Neural progenitor cell (in vitro differentiated cells): ENCODE data around the gene METTL14. TPM values are rescaled to one million over a fixed set of nuclear protein-coding genes. Genes with fewer than 3 reads are reported as not detected.

Source experiments
- DNase-seq: peaks from one replicate; pipeline ENCODE4 v3.0.0-alpha.2; 2016; ENCODE audit warnings: low spot score
- H2AFZ ChIP-seq: fragments of 200-600 bp; sonication (generic); replicated peaks from 2 replicates; pipeline ENCODE4 v1.6.1; 2016; ENCODE audit warnings: antibody characterized with exemption
- H3F3A ChIP-seq: fragments of 200-600 bp; sonication (generic); 2 replicates; pipeline ENCODE4 v1.6.1; 2016; ENCODE audit warnings: antibody characterized with exemption, low read depth
- H3K27ac ChIP-seq: fragments of 200-600 bp; sonication (generic); 2 replicates; pipeline ENCODE4 v1.5.1; 2016; ENCODE audit warnings: mild to moderate bottlenecking
- H3K27me3 ChIP-seq: fragments of 200-600 bp; sonication (generic); 2 replicates; pipeline ENCODE4 v1.6.1; 2016; ENCODE audit warnings: mild to moderate bottlenecking, moderate library complexity
- H3K36me3 ChIP-seq: fragments of 200-600 bp; sonication (generic); 2 replicates; pipeline ENCODE4 v1.5.1; 2016
- H3K4me1 ChIP-seq: fragments of 200-600 bp; sonication (generic); 2 replicates; pipeline ENCODE4 v1.6.1; 2016; ENCODE audit warnings: mixed run types
- H3K4me2 ChIP-seq: fragments of 200-600 bp; sonication (generic); 2 replicates; pipeline ENCODE4 v1.6.1; 2016
- H3K4me3 ChIP-seq: fragments of 200-600 bp; sonication (generic); 2 replicates; pipeline ENCODE4 v1.5.1; 2016
- H3K79me2 ChIP-seq: fragments of 200-600 bp; sonication (generic); 2 replicates; pipeline ENCODE4 v1.6.1; 2016; ENCODE audit warnings: low read depth
- H3K9ac ChIP-seq: fragments of 200-600 bp; sonication (generic); 2 replicates; pipeline ENCODE4 v1.6.1; 2016
- H3K9me3 ChIP-seq: fragments of 200-600 bp; sonication (generic); 2 replicates; pipeline ENCODE4 v1.5.1; 2016; ENCODE audit warnings: low read depth
- H4K20me1 ChIP-seq: fragments of 200-600 bp; sonication (generic); 2 replicates; pipeline ENCODE4 v1.6.1; 2016; ENCODE audit warnings: low read depth
- H3K27ac Mint-ChIP-seq: 3 replicates; pipeline ENCODE4 v1.8.0; 2021; ENCODE audit warnings: mixed read lengths
- H3K27me3 Mint-ChIP-seq: 2 replicates; pipeline ENCODE4 v1.8.0; 2022; ENCODE audit warnings: low read depth, mild to moderate bottlenecking, inconsistent platforms, moderate library complexity, mixed read lengths; ENCODE audit not compliant: insufficient read depth
- H3K36me3 Mint-ChIP-seq: 3 replicates; pipeline ENCODE4 v1.8.0; 2021; ENCODE audit warnings: mixed read lengths
- H3K4me1 Mint-ChIP-seq: 3 replicates; pipeline ENCODE4 v1.8.0; 2021; ENCODE audit warnings: mixed read lengths
- H3K4me3 Mint-ChIP-seq: 3 replicates; pipeline ENCODE4 v1.8.0; 2021; ENCODE audit warnings: mild to moderate bottlenecking, moderate library complexity, mixed read lengths
- H3K9me3 Mint-ChIP-seq: 3 replicates; pipeline ENCODE4 v1.8.0; 2020; ENCODE audit warnings: mixed read lengths
- EZH2 ChIP-seq: fragments of 200-600 bp; sonication (generic); IDR thresholded peaks from 2 replicates; pipeline ENCODE4 v1.6.1; 2017; ENCODE audit warnings: antibody characterized with exemption, mild to moderate bottlenecking, moderate library complexity
- EZH2phosphoT487 ChIP-seq: fragments of 200-600 bp; sonication (generic); IDR thresholded peaks from 2 replicates; pipeline ENCODE4 v1.6.1; 2017; ENCODE audit warnings: antibody characterized with exemption
- total RNA-seq: library from RNA; depleted of rRNA; stranded (reverse); fragments of >200 nt; gene quantifications from 2 replicates; pipeline ENCODE4 v1.2.3, GENCODE V29; 2015; ENCODE audit warnings: low replicate concordance
- TF ChIP-seq, protein P1 (sequence below): fragments of 200-600 bp; sonication (generic); IDR thresholded peaks from 2 replicates; pipeline ENCODE4 v1.5.1; 2017; ENCODE audit warnings: antibody characterized with exemption, mild to moderate bottlenecking

The METTL14 gene
- total RNA-seq, 1 donor from 2014 or later: 43.2 TPM

DNA sequence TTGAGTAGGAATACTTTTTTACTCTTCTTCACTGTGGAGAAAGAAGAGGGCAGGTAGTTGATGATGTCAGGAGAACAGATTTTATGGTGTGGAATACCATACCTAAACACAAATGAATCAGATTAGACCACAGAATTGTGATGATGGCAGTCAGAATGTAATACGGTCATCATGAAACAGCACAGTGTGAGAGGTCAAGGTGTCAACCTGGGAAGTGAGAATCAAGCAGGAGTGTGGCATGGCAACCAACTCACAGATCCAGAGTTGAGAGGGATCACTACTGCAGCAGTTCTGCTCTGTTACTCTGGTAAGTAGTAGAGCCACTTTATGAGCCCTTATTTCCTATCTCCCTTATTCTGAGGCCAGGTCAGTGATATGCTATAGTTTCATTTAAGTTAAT is 27.7 kb downstream of the METTL14 start:
- no peaks in the 10 kb centered on the region for H3F3A ChIP-seq
- H4K20me1 ChIP-seq: no peaks in the 10 kb centered on the region
- no peaks in the 10 kb centered on the region for H3K4me1 ChIP-seq
- DNase-seq: no peak
- H3K79me2 ChIP-seq: no peaks in the 10 kb centered on the region
- no peaks in the 10 kb centered on the region for H3K27me3 ChIP-seq
- H2AFZ ChIP-seq: no peak overlapping the region
- Mint-ChIP-seq H3K27me3 (peaks cover 2% of the 10 kb centered on the region), H3K27ac (no peak overlapping the region), H3K4me3 (no peak overlapping the region), H3K4me1 (no peaks in the 10 kb centered on the region), H3K36me3 (peaks cover 14% of the 10 kb centered on the region), H3K9me3 (no peaks in the 10 kb centered on the region)
- no peak overlapping the region for H3K9ac ChIP-seq
- TF ChIP-seq EZH2 (no peak), EZH2phosphoT487 (no peak)
- TF ChIP-seq, protein P1, sequence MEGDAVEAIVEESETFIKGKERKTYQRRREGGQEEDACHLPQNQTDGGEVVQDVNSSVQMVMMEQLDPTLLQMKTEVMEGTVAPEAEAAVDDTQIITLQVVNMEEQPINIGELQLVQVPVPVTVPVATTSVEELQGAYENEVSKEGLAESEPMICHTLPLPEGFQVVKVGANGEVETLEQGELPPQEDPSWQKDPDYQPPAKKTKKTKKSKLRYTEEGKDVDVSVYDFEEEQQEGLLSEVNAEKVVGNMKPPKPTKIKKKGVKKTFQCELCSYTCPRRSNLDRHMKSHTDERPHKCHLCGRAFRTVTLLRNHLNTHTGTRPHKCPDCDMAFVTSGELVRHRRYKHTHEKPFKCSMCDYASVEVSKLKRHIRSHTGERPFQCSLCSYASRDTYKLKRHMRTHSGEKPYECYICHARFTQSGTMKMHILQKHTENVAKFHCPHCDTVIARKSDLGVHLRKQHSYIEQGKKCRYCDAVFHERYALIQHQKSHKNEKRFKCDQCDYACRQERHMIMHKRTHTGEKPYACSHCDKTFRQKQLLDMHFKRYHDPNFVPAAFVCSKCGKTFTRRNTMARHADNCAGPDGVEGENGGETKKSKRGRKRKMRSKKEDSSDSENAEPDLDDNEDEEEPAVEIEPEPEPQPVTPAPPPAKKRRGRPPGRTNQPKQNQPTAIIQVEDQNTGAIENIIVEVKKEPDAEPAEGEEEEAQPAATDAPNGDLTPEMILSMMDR: no peak
- H3K27ac ChIP-seq: no peak overlapping the region
- H3K4me2 ChIP-seq: no peak overlapping the region
- no peaks in the 10 kb centered on the region for H3K9me3 ChIP-seq
- no peak overlapping the region for H3K4me3 ChIP-seq
- H3K36me3 ChIP-seq: no peaks in the 10 kb centered on the region

DNA sequence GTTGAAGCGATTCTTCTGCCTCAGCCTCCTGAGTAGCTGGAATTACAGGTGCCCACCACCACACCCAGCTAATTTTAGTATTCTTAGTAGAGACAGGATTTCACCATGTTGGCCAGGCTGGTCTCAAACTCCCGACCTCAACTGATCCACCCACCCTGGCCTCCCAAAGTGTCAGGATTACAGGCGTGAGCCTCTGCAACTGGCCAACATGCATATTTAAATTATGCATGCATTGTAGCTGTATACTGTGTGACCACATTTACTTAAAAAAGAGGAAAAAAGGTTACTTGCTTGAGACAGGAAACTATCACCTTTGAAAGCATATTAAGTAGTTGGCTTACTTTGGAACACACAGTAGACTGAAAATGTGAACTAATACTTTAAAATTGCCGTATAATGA is 29.5 kb downstream of the METTL14 start:
- DNase-seq: no peak
- TF ChIP-seq, protein P1: no peak
- TF ChIP-seq EZH2 (no peak), EZH2phosphoT487 (no peak)
- H3K4me1 Mint-ChIP-seq: no peaks in the 10 kb centered on the region
- no peak overlapping the region for H3K4me2 ChIP-seq
- peaks cover 2% of the 10 kb centered on the region for H3K27me3 Mint-ChIP-seq
- H3K4me3 ChIP-seq: no peak overlapping the region
- H4K20me1 ChIP-seq: no peaks in the 10 kb centered on the region
- no peak overlapping the region for H2AFZ ChIP-seq
- no peaks in the 10 kb centered on the region for H3K4me1 ChIP-seq
- H3K36me3 ChIP-seq: no peaks in the 10 kb centered on the region
- H3K27me3 ChIP-seq: no peaks in the 10 kb centered on the region
- H3K4me3 Mint-ChIP-seq: no peak overlapping the region
- H3K27ac Mint-ChIP-seq: no peak overlapping the region
- peaks cover 8% of the 10 kb centered on the region for H3K36me3 Mint-ChIP-seq
- no peaks in the 10 kb centered on the region for H3K9me3 ChIP-seq
- no peaks in the 10 kb centered on the region for H3F3A ChIP-seq
- H3K79me2 ChIP-seq: no peaks in the 10 kb centered on the region
- H3K27ac ChIP-seq: no peak overlapping the region
- no peak overlapping the region for H3K9ac ChIP-seq
- H3K9me3 Mint-ChIP-seq: no peaks in the 10 kb centered on the region

DNA sequence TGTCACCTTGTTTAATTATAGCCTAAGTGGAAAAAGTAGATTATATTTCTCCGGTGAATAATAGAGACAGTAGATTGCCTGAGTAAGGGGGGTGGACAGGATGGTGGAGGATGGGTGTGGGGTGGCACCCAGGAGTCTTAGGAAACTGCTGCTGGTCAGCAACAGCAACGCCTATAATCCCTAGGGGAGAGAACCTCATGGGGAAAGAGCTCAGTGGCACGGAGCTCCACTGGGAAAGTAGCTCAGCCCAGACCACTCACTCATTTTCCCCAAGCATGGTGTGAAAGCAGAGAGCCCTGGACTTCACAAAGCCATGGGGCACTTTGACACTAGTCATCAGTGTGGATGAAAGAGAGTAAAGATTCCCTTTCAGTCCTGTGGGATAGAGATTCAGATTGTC is 31.1 kb downstream of the METTL14 start:
- Mint-ChIP-seq H3K4me1 (no peaks in the 10 kb centered on the region), H3K4me3 (no peak overlapping the region), H3K9me3 (no peaks in the 10 kb centered on the region), H3K27me3 (peaks cover 2% of the 10 kb centered on the region), H3K36me3 (peaks cover 3% of the 10 kb centered on the region), H3K27ac (no peak overlapping the region)
- no peak overlapping the region for H3K9ac ChIP-seq
- H3K4me3 ChIP-seq: no peak overlapping the region
- H3K79me2 ChIP-seq: no peaks in the 10 kb centered on the region
- no peak for DNase-seq
- H3K4me2 ChIP-seq: no peak overlapping the region
- H3K9me3 ChIP-seq: no peaks in the 10 kb centered on the region
- H3K27ac ChIP-seq: no peak overlapping the region
- no peaks in the 10 kb centered on the region for H3K36me3 ChIP-seq
- no peak overlapping the region for H2AFZ ChIP-seq
- no peaks in the 10 kb centered on the region for H4K20me1 ChIP-seq
- no peak for TF ChIP-seq EZH2phosphoT487
- TF ChIP-seq, protein P1: no peak
- TF ChIP-seq EZH2: no peak
- H3F3A ChIP-seq: no peaks in the 10 kb centered on the region
- no peaks in the 10 kb centered on the region for H3K27me3 ChIP-seq
- H3K4me1 ChIP-seq: no peaks in the 10 kb centered on the region
